ENCODE data around the gene PRKCI.

The PRKCI gene

GRCh38 chr3:170296703-170297102 lies 74.5 kb downstream of the PRKCI start:
- H3K4me3 ChIP-seq (ENCODE audit: low read depth, low read length) = no peak overlapping the region
- CTCF ChIA-PET = no interaction called here
- POLR2A ChIA-PET = no interaction called here

More at GRCh38 chr3:170296703-170297102, 74.5 kb downstream of the PRKCI start:
- H3K36me3 ChIP-seq (ENCODE audit: control insufficient read depth in 2 of 2, insufficient read depth in 1 of 2, low read length in 2 of 2) = peaks cover 4 to 48% of the 10 kb centered on the region in 2 experiments; a peak in 2 of 3 replicates
- TF ChIP-seq BCL6B (tag by site-specific recombination; IDR thresholded peaks at IDR 0.05) (no peak), ZNF398 (tag by site-specific recombination; IDR thresholded peaks at IDR 0.05) (no peak), KLF16 (tag by site-specific recombination; IDR thresholded peaks at IDR 0.05) (no peak), ZNF239 (tag by site-specific recombination; IDR thresholded peaks at IDR 0.05) (no peak), REST (tag by site-specific recombination; IDR thresholded peaks at IDR 0.05) (no peak), CTCF (tag by site-specific recombination; IDR thresholded peaks at IDR 0.05) (no peak), ZNF341 (tag by site-specific recombination; IDR thresholded peaks at IDR 0.05; ENCODE audit: low read depth) (no peak), GLIS1 (tag by site-specific recombination; IDR thresholded peaks at IDR 0.05) (no peak), PATZ1 (tag by site-specific recombination; IDR thresholded peaks at IDR 0.05) (no peak), KLF7 (tag by site-specific recombination; IDR thresholded peaks at IDR 0.05; ENCODE audit: borderline replicate concordance) (no peak), ZNF324 (tag by site-specific recombination; IDR thresholded peaks at IDR 0.05) (no peak), SCRT2 (tag by site-specific recombination; IDR thresholded peaks at IDR 0.05) (no peak), ZIC2 (tag by site-specific recombination; IDR thresholded peaks at IDR 0.05) (no peak)
- no peaks in the 10 kb centered on the region for H3K9me3 ChIP-seq (ENCODE audit: control insufficient read depth, insufficient read depth, low read depth, low read length)
- H3K27ac ChIP-seq (ENCODE audit: extremely low read depth, low read depth, low read length) = no peak overlapping the region
- H3K4me1 ChIP-seq (ENCODE audit: control insufficient read depth, insufficient read depth, low read length) = no peaks in the 10 kb centered on the region

Measured in HEK293 (cell line).